Measurements from ENCODE around the gene PRG2.

DNA sequence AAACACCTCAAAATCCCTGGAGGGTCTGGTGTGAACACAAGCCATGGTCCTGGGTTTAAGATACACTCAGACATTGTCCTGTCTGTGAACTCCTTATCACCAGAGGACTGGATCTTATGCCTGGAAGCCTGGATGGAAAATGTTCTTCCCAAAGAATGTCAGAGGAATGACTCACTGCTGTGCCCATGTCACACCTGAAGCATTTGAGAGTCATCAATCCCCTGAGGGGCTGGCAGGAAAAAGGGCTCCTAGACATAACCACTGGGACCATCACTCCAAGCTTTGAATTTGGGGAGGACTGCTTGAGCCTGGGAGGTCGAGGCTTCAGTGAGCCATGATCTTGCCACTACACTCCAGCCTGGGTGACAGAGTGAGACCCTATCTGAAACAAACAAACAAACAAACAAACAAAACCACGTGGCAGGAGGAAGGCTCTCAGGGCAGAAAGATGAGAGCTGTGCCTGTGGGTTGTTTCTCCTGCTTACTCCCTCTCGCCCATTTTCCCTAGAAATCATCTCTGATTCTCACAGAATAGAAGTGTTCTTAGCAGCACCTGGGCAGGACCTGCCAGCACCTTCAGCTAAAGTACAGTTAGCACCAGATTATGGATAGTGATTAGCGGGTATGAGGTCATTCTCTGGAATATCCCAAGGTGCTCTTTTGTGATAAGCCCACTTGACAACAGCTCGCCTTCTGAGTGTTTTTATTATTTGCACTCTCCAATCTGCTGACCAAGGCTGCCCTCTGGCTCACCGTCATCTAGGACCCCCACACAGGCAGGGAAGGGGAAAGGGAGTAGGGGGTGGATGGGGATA is 11.9 kb upstream of the PRG2 start:
- TF ChIP-seq, protein P1, sequence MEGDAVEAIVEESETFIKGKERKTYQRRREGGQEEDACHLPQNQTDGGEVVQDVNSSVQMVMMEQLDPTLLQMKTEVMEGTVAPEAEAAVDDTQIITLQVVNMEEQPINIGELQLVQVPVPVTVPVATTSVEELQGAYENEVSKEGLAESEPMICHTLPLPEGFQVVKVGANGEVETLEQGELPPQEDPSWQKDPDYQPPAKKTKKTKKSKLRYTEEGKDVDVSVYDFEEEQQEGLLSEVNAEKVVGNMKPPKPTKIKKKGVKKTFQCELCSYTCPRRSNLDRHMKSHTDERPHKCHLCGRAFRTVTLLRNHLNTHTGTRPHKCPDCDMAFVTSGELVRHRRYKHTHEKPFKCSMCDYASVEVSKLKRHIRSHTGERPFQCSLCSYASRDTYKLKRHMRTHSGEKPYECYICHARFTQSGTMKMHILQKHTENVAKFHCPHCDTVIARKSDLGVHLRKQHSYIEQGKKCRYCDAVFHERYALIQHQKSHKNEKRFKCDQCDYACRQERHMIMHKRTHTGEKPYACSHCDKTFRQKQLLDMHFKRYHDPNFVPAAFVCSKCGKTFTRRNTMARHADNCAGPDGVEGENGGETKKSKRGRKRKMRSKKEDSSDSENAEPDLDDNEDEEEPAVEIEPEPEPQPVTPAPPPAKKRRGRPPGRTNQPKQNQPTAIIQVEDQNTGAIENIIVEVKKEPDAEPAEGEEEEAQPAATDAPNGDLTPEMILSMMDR (IDR thresholded peaks at IDR 0.05), result no peak
- TF ChIP-seq POLR2A (IDR thresholded peaks at IDR 0.05; ENCODE audit: low read depth) (no peak), EP300 (IDR thresholded peaks at IDR 0.05) (no peak)
